ENCODE measurements around the gene MX2.

Gene MX2

DNA sequence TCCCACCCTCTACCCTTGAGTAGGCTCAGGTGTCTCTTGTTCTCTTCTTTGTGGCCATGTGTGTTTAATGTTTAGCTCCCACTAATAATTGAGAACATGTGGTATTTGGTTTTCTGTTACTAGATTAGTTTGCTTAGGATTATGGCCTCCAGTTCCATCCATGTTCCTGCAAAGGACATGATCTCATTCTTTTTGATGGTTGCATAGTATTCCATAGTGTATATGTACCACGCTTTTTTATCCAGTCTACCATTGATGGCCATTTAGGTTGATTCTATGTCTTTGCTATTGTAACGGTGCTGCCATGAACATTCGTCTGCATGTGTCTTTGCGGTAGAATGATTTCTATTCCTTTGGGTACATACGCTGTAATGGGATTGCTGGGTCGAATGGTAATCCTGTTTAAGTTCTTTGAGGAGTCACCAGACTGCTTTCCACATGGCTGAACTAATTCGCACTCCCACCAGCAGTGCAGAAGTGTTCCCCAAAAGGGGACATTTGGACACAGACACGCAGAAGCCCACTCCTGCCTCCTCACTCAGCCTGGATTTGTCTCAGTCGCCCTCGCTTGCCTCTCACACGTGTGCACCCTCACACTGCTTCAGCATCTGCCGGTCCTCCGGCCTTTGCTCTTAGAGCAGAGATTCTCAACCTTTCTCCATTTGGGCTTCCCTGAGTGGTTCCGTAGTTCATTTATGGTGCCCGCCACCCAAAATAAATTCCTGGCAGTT lies 3.7 kb downstream of the MX2 start:
- no peak for DNase-seq (ENCODE audit: low spot score)

DNA sequence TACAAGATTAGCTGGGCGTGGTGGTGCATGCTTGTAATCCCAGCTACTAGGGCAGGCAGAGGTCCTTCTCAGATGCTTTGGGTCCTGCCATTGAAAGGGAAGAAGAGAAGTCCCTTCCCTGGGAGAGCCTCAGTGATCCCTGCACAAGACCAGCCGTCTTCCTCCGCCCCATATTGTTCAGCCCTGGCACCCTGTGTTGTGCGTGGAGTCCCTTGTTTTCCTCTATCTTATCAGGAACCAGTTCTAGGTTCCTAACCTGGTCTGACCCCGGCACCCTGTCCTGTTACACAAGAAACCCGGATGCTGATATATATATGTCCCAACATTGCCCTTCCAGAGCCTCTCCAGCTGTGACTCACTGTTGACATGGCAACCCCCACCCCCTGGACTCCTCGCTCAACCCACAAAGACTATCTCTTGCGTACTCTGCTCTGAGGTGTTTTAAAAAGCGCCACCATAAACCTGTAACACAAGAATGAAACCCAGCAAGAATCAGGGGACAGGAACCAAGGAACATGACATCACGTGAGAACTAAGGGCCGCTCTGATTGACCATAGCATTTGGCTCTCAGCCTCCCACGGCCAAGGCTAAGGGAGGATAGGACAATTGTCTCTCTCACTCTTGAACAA lies 4.8 kb downstream of the MX2 start:
- no peak for DNase-seq (ENCODE audit: low spot score)

DNA sequence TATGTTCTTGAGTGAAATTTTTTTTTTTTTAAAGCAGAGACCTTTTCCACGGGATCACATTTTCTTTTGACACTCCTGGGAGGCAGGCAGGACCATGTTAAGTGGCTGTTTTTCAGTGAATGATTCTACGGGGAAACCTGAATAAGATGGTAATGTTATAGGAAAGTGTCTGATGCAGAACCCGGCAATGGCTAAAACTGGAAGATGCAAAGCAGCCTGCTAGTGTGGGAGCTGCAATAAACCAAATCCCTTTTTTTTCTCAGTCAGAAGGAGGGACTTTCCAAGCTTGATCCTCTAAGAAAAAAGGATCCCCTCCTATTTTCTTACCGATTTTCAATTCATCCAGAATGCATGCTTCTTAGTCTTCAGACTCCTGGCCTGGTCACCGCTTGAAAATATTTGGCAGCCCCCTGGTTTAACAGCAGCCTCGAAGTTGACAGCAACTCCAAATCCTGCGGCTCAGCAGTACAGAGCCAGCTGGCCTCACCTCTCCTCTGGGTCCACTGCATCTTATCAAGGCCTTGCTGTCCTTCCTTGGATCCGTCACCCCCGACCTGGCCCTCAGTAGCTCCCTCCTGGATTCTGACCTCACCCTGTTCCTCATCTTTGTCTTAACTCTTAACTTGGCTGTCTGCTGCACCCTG lies 5.6 kb downstream of the MX2 start:
- no peak for DNase-seq (ENCODE audit: low spot score)

DNA sequence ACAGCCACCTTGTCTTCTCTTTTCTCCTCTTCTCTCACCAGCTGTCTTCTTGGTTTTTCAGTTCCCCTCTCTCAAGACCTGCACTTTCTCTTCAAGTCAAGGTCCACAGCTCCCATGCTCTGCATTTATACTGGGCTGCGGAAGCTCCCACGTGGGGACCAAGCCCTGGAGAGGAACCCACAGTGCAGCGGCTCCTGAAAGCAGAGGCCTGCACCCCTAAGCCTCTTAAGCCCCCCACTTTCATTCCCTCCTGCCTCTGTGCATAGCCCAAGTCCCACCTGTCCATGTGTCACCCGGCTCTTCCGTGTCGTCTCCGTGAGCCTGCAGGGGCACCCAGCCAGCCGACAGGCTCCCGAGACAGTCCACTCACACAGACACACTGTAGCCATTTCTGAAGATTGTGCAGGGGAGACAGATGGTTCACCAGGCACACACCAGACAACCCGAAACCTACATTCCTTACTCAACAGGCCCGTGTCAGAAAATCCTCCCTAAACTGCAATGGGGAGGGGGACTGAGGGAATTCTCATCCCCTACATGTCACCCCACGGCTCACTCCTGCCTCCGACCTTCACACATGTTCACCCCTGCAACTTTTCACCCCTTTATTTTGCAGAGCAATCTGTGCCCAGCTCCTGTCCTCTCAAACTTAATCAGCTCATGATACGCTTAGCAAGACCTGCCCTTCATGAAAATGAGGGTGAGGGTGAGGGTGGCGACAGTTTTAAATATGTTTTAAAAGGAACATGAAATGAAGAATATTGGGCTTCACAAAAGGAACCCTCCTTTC lies 6.3 kb downstream of the MX2 start:
- DNase-seq (ENCODE audit: low spot score), result no peak

DNA sequence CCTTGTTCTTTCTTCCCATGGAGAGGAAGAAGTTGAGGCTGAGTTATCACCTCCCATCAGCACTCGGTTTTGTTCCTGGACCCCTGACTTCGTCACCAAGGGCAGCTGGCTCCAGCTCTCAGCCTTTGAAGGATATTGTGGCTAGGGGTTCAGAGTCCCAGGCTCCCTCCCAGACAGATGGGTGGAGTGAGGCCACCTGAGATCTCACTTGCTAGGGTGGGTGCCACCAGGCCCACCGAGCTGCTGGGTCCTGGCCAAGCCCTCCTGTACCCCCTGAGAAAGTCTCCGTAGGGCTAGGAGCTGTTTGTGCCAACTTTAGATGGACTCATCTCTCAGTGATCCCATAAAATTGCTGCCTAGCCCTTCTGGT lies 6.9 kb downstream of the MX2 start:
- DNase-seq (ENCODE audit: low spot score), result no peak

DNA sequence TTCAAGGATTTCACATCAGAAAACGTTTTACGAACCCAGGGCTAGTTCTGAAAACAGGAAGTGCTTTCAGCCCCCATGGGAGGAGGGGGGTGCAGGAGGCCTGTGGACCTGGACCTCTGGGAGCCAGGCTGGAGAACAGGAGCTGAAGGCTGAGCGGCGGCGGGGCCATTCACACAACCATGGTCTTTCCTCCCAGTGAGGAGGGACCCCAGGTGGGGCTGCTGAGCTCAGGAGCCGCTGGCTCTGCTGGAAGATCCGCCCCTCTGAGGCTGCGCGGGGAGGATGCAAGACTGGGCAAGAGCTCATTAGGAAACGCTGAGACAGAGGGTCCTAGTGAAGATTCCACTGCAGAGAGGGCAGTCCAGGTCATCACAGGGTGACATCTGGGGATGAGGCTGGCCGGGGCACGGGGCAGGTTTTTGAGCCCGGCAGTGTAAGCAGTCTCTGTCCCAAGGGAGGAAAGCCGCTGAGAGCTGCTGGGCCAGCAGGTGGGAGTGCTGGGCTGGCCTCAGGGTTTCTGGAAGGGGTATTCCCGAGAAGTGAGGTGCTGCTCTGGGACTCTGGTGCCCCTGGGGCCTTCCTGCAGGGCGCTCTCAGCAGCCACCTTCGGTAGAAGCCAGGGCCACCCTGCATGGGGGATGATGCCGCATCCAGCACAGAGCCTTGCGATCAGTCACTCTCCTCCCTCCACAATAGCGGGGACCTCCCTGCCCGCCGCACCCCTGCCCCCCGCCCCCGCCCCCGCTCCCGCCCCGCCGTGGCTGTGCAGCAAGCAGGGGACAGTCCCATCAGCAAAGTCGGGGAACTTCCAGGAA lies 7.5 kb downstream of the MX2 start:
- DNase-seq (ENCODE audit: low spot score), result no peak

DNA sequence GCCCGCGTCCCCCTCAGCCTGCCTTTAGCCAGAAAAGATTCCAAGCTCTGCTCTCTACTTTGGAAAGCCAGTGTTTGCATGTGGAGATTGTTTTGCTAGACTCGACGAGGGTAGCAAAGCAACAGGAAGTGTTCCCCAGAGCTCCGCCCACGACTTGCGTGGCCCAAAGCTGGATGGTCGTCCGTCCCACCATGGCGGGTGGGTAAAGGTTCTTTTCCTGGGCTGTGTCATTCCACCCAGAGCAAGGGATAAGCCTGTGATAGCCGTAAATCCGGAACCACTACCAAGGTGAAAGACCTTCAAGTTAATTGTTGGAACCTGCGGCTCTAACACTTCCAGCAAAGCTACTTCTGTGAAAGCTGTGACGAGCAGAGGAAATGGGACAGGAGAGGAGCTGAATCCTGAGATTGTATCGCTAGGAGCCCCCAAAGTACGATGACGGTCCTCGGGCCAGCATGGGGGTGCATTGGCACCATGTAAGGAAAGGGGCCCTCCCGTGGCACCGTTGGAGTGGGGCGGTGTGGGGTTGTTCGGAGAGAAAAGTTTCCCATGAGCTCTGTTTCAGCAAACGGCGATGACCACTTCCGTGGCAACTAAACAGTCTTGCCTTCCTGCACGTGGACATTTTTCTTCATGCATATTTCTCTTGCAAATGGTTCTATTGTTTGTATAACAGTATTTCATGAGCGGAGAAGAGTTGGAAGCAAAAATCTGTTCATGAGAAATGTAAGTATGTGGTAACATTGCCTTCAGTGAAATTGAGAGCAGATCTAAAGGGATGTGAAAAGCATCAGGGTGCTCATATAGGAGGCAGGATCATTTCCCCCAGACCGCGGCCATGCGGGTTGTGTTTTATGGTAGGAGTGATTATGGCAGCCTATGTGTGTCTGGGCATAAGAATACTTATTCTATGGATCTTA lies 8.4 kb downstream of the MX2 start:
- no peak for DNase-seq (ENCODE audit: low spot score)

DNA sequence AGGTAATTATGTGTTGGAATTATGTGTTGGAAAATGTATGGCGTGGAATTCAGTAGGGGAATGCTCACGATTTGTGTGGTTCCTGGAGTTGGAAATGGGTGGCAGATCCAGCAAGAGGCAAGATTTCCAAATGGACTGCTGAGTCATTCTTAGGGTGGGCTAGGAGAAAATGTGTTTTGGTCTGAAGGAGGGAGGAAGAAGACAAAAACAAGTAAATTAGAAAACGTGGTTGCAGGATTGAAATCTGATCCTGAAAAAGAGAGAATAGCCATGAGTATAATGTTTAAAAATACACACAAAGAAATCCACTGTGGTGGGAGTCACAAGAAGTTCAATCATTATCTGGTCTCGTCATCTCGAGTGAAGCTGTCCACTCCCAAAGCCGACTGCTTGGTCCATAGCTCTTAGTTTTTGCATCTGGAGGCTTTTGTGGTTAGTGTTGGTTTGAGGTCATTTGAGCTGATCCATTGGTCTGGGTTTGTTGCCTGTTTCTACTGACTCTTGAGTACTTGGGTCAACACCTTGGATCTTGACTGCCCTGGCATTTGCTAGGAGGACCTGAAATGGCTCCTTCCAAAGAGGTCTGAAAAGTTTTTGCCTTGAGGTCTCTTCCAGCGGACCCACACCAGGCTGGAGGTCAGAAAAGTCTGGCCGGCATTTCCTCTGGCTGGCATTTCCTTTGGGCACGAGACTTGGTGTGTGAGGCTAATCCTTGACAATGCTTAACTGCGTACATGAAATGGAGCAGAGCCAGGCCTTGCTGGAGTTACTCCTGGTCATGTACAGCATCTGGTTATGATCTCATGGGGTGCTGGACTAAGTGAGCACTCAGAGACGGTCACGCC lies 9.2 kb downstream of the MX2 start:
- no peak for DNase-seq (ENCODE audit: low spot score)

DNA sequence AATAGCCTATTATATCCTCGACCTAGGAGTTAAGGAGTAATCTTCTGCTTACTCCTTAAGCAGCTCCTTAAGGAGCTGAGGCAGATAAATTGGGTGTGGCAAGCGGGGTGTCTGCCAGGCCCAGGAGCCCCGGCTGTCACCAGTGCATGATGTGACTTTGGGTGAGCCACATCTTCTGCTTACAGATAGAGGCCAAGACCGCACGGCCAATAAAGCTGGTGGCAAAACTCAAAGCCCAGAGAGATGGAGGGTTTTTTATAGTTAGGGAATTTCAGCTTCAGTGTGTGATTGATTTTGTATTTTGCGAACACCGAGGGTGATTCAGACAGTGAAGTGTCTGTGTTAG lies 9.8 kb downstream of the MX2 start:
- DNase-seq (ENCODE audit: low spot score), result no peak

DNA sequence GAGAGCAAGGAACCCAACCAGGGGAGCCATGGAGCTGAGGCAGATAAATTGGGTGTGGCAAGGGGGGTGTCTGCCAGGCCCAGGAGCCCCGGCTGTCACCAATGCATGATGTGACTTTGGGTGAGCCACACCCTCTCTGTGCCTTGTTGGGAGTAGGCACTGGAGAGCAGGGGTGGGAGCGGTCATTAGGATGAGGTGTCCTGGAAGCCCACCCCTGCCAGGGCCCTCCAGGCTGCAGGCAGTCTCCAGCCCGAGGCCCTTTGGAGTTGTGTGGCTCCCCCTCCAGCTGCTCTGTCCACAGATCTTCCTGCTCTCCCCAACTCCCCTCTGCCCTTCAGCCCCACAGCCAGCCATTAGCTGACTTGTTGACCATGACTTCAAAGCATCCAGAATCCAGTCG lies 11.4 kb downstream of the MX2 start:
- no peak for DNase-seq (ENCODE audit: low spot score)

DNA sequence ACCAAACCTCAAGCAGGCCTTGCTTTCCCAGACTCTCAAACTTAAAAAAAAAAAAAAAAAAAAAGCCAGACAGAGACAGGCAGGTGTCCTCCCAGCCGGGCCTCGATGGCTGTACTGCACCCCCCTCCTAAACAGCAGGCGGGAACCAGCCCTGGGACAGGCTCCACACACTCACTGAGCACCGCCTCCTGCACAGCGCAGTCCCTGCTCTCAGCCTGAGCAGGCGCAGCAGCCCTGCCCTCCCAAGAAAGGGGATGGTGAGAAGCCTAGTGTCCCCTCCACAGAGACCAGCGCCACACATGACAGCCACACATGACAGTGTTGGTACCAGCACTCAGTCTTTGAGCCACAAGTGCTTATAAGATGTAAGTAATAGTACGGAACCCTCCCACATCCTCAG lies 11.9 kb downstream of the MX2 start:
- no peak for DNase-seq (ENCODE audit: low spot score)

DNA sequence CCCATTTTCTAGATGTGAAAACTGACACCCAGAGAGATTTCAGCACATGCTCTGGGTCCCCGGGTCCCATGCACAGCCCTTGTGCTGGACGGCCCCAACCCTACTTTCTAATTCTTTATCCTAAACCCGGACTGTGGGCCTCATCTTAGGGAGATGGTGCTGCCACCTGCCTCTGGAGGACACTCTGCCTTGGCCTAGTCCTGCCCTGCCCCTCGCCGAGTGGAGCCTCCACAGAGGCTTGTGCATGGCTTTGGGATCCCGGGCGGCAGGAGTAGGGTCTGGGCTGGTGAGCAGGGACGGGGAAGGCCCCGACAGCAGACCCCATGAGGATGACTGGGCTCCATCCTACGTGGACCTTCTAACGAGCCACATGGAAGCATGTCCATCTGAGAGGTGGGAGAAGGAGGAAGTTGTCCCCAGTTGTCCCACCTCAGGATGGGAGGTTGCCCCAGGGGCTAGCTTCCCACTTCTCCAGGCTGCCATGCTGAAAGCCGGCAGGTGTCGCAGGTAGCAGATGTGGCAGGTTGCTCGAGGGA lies 12.4 kb downstream of the MX2 start:
- no peak for DNase-seq (ENCODE audit: low spot score)

DNA sequence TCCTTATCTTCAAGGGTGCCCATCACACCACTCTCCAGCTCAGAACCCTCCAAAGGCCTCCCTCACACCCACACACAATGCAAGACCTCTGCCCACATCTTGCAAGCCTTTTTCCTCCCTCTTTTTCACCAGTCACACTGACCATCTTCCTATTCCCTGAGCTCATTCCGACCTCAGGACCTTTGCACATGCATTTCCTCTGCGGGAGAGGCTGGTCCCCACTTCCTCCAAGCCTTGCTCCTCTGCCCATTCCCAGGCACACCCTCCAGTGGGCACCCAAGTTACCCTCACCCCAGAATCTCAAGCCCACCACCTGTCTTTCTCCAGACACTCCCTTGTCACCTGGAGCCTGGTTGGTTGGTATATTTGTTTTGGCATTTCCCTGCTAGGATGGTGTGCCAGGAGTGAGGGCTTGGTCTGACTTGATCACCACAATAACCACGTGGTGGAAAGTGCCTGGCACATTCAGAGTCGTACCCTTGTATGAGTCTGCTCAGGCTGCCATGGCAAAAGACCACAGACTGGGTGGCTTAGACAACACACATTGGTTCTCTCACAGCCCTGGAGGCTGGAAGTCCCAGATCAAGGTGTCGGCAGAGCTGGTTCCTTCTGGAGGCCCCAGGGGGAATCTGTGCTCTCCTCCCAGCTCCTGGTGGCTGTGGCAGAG lies 13.2 kb downstream of the MX2 start:
- DNase-seq (ENCODE audit: low spot score), result no peak

DNA sequence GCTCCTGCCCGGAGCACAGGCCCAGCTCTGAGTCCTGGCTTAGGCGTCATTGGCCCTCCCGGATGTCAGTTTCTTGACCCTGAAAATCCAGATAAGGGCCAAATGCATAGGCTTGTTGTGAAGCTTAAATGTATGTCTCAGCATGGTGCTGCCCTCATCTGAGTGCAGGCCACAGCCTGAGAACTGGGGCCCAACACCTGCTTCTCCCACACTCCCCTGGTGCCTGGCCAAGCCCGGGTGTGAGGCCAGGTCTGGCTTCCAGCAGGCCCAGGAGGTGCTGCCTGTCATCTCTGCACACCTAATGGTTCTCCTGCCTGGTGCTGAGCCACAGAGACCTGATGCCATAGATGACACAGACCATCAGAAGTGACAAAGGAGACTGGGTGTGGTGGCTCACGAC lies 14.0 kb downstream of the MX2 start:
- no peak for DNase-seq (ENCODE audit: low spot score)

DNA sequence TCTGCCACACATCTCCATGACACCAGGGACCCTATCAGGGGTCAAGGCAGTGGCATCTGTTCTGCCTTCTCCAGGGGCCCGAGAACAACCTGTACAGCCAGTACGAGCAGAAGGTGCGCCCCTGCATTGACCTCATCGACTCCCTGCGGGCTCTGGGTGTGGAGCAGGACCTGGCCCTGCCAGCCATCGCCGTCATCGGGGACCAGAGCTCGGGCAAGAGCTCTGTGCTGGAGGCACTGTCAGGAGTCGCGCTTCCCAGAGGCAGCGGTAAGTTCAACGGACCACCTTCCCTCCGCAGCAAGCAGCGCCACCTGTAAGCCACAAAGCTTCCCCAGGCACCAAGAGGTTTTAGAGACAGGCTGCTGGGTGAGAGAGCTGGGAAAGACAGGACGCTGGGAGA lies 15.9 kb downstream of the MX2 start:
- no peak for DNase-seq (ENCODE audit: low spot score)

DNA sequence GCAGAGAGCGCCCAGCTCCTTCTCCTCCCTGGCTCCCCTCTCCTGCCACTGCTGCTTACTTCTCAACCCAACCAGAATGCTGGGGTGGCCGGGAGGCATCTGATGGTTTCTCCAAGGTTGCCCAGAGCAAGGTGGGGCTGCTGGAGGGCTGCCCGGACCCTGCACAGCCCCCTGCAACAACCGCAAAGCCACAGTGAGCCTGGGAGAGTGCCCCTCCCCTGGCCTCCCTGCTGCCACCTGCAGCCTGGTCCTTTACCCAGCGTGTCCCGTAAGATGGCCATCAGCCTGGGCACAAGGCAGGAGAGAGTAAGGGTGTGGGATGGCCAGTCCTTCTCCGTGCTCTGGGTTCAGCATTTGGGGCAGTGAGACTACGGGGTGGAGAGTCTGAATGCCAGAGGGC lies 17.0 kb downstream of the MX2 start:
- no peak for DNase-seq (ENCODE audit: low spot score)

DNA sequence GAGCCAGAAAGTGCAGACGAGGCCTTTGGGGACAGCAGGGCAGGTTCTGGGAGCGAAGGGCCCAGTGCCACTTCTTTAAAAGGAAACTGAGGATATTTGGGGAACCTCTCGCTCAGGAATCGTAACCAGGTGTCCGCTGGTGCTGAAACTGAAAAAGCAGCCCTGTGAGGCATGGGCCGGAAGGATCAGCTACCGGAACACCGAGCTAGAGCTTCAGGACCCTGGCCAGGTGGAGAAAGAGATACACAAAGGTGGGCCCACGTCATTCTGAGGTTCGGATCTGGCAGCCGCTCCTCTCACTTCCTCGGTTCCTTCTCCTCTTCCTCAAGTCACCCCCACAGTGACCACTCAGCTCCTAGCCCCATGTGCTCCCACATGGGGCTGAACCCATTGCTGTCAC lies 18.1 kb downstream of the MX2 start:
- DNase-seq (ENCODE audit: low spot score), result no peak

DNA sequence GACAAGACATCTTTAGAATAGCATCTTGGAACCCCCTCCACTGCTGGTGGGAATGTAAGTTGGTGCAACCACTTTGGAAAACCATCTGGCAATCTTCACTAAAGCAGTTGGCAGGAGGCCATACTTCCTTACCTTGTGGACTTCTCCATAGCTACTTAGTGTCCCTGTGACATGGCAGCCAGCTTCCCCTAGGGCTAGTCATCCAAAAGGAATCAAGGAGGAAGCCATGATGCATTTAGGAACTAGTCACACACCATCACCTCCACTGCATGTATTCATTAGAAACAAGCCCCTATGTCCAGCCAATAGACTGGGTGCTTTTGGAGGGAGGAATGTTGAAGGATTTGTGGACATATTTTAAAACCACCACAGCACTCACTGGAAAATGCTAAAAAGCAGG lies 19.9 kb downstream of the MX2 start:
- DNase-seq (ENCODE audit: low spot score), result no peak

Data from GM03348 (cell line).